Right lobe of liver (tissue), 6 donors: Measurements from ENCODE around the gene PERM1. TPM values are rescaled to one million over a fixed set of nuclear protein-coding genes. Genes with fewer than 3 reads are reported as not detected.

Experiments
- ATAC-seq, 4 donors: fragments of 200-7000 bp; cut with Tn5 transposase; one replicate each; pipeline ENCODE4 v1.9.1; 2020; ENCODE audit warnings: mild to moderate bottlenecking in 4 of 4, moderate library complexity in 4 of 4
- DNase-seq, 3 donors: peaks; one replicate each; pipeline ENCODE4 v3.0.0-alpha.2; 2020
- H3K27ac ChIP-seq, 3 donors: fragments of 200-600 bp; one replicate each; pipeline ENCODE4 v1.8.0; 2022
- H3K27me3 ChIP-seq, 2 donors: fragments of 200-600 bp; one replicate each; pipeline ENCODE4 v1.8.0; 2022
- H3K36me3 ChIP-seq, 4 donors: fragments of 200-600 bp; sonication (generic) in 1 of 4; one replicate each; pipeline versions ENCODE4 v1.5.1 to v1.8.0; 2017 to 2022; ENCODE audit warnings: control low read depth in 1 of 4
- H3K4me1 ChIP-seq, 4 donors: fragments of 200-600 bp; sonication (generic) in 1 of 4; one replicate each; pipeline versions ENCODE4 v1.5.1 to v1.8.0; 2017 to 2022; ENCODE audit warnings: control low read depth in 1 of 4
- H3K4me3 ChIP-seq, 3 donors: fragments of 200-600 bp; one replicate each; pipeline ENCODE4 v1.8.0; 2022
- H3K9me3 ChIP-seq, 4 donors: fragments of 200-600 bp; sonication (generic) in 1 of 4; one replicate each; pipeline versions ENCODE4 v1.5.1 to v1.8.0; 2017 to 2022; ENCODE audit warnings: control low read depth in 1 of 4
- POLR2A ChIP-seq: fragments of 450-650 bp; IDR thresholded peaks from one replicate; pipeline ENCODE4 v1.6.1; 2017; ENCODE audit warnings: antibody characterized with exemption, mild to moderate bottlenecking
- WGBS: methylation state at CpG from one replicate; pipeline ENCODE4 v1.1.6; 2018; ENCODE audit warnings: low coverage, low lambda C conversion rate; ENCODE audit not compliant: insufficient coverage; ENCODE audit errors: missing lambda C conversion rate; 5-methylcytosine and 5-hydroxymethylcytosine counted together
- intact Hi-C, 2 donors: fragments of 100-400 bp; cut with DNase I; formaldehyde crosslinking; loops; one replicate each; pipeline versions ENCODE4 v1.11.2 to v1.14.1; 2022
- total RNA-seq, 6 experiments: library from RNA; depleted of rRNA in 2 of 6; stranded (reverse); fragments of >200 nt in 2 of 6; fragmentation: NEBNext Ultra II Directional in 3 of 6; extraction: Animal tissue kit (Norgen Biotek cat#: 25700) in 3 of 6; gene quantifications; one replicate each; pipeline versions ENCODE4 v1.1.0 to v1.2.4, GENCODE V29; 2016 to 2023
- TF ChIP-seq, protein P1 (sequence below), 4 donors: fragments of 200-600 bp in 3 of 4; fragments of 450-650 bp in 1 of 4; IDR thresholded peaks; one replicate each; pipeline versions ENCODE4 v1.5.1 to v1.8.0; 2016 to 2022; ENCODE audit warnings: antibody characterized with exemption in 4 of 4, mild to moderate bottlenecking in 2 of 4
- donor health status: DM: no; HTN: yes; CAD: no.
- donor health status: DM: no; HTN: no; CAD: no.
- donor health status: DM: no; HTN: no; CAD: no.
- donor health status: DM: no; HTN: yes; CAD: no.
- donor health status: DM: no; HTN: yes; CAD: no.

PERM1 gene
- total RNA-seq, 6 experiments from 2014 or later = 0.18 to 0.46 (median 0.28) TPM; not detected in 2

GRCh38 chr1:939511-940106 is 42.3 kb downstream of the PERM1 start:
- TF ChIP-seq POLR2A = no peak
- TF ChIP-seq, protein P1, sequence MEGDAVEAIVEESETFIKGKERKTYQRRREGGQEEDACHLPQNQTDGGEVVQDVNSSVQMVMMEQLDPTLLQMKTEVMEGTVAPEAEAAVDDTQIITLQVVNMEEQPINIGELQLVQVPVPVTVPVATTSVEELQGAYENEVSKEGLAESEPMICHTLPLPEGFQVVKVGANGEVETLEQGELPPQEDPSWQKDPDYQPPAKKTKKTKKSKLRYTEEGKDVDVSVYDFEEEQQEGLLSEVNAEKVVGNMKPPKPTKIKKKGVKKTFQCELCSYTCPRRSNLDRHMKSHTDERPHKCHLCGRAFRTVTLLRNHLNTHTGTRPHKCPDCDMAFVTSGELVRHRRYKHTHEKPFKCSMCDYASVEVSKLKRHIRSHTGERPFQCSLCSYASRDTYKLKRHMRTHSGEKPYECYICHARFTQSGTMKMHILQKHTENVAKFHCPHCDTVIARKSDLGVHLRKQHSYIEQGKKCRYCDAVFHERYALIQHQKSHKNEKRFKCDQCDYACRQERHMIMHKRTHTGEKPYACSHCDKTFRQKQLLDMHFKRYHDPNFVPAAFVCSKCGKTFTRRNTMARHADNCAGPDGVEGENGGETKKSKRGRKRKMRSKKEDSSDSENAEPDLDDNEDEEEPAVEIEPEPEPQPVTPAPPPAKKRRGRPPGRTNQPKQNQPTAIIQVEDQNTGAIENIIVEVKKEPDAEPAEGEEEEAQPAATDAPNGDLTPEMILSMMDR (IDR thresholded peaks at IDR 0.05) = no peak
- H3K36me3 ChIP-seq = no peaks in the 10 kb centered on the region
- no CpG with 5 or more reads among the region's 21 CpGs for WGBS
- no peak overlapping the region for H3K27ac ChIP-seq
- intact Hi-C loops = no loop called here
- DNase-seq (no peak), ATAC-seq (no peak)
- H3K27me3 ChIP-seq = peaks cover 0 to 16% of the 10 kb centered on the region in 2 donors
- no peaks in the 10 kb centered on the region for H3K9me3 ChIP-seq
- H3K4me1 ChIP-seq = peaks cover 0 to 24% (median 6%) of the 10 kb centered on the region in 4 donors
- no peak overlapping the region for H3K4me3 ChIP-seq

- WGBS = 0% methylated on average over 1 of the region's 30 CpGs
- H3K9me3 ChIP-seq = no peaks in the 10 kb centered on the region
- peaks cover 0 to 24% (median 6%) of the 10 kb centered on the region in 4 donors for H3K4me1 ChIP-seq
- TF ChIP-seq POLR2A = no peak
- ATAC-seq (no peak), DNase-seq (no peak)
- H3K27ac ChIP-seq = no peak overlapping the region
- no peaks in the 10 kb centered on the region for H3K36me3 ChIP-seq
- H3K4me3 ChIP-seq = no peak overlapping the region
- H3K27me3 ChIP-seq = peaks cover 0 to 16% of the 10 kb centered on the region in 2 donors
- intact Hi-C loops = no loop called here
Measured at GRCh38 chr1:938711-939489, 43.0 kb downstream of the PERM1 start.

- Histone ChIP-seq H3K9me3 (no peaks in the 10 kb centered on the region), H3K36me3 (no peaks in the 10 kb centered on the region), H3K4me1 (peaks cover 0 to 24% (median 6%) of the 10 kb centered on the region in 4 donors), H3K27me3 (peaks cover 0 to 16% of the 10 kb centered on the region in 2 donors), H3K27ac (no peak overlapping the region), H3K4me3 (no peak overlapping the region)
- intact Hi-C loops = no loop called here
- DNase-seq (peak in 2 of 3 donors; percentile 70 to 77), ATAC-seq (peak; percentile 74 to 78 (median 76))
- WGBS = 60% methylated on average over 6 of the region's 15 CpGs
- TF ChIP-seq, protein P1 (IDR thresholded peaks at IDR 0.05) = peak; percentile 55 to 79 (median 62)
- no peak for TF ChIP-seq POLR2A
Measured at GRCh38 chr1:938088-938683, 43.7 kb downstream of the PERM1 start.

- Histone ChIP-seq H3K9me3 (no peaks in the 10 kb centered on the region), H3K4me3 (no peak overlapping the region), H3K27me3 (peaks cover 0 to 12% of the 10 kb centered on the region in 2 donors), H3K4me1 (peaks cover 0 to 24% (median 6%) of the 10 kb centered on the region in 4 donors), H3K36me3 (no peaks in the 10 kb centered on the region), H3K27ac (no peak overlapping the region)
- DNase-seq (no peak), ATAC-seq (no peak)
- 61% methylated on average over 3 of the region's 16 CpGs for WGBS
- TF ChIP-seq, protein P1 (IDR thresholded peaks at IDR 0.05) = no peak
- intact Hi-C loops = no loop called here
Measured at GRCh38 chr1:937521-937920, 44.4 kb downstream of the PERM1 start.
